ENCODE measurements around the gene DCAF11. TPM values are rescaled to one million over a fixed set of nuclear protein-coding genes. Genes with fewer than 3 reads are reported as not detected.

Gene DCAF11
- total and polyA plus RNA-seq, 2 of the 13 experiments (the other 11 are each of a cell fraction or from before 2014, with no cell fraction given) = 150 to 257 TPM

DNA sequence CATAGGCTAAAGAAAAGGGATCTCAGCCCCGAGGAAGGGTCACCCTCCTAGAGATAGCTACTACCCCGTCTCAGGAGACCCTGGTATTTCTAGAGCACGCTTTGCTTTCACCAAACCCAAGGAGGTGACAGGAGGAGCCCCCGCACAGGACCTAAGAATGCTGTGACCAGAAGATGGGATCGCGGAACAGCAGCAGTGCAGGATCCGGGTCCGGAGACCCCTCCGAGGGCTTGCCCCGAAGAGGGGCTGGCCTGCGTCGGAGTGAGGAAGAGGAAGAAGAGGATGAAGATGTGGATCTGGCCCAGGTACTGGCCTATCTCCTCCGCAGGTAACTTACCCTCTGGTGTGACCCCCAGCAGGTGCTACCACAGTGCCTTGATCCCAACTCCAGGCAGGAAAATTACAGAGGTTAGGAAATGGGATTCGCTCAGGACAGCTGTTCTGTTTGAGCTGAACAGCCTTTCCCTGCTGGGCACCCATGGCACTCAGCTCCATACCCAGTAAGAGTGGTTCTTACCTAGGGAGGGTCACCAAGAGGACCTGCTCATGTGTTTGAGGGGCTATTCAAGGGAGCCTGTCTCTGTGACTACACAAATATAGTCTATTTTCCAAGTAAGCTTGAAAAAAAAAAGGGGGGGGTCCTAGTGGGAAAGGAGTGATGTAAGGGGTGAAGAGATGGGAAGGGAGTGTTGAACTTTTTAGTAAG lies 998 bp downstream of the DCAF11 start (continued):
- TF ChIP-seq, protein P1, sequence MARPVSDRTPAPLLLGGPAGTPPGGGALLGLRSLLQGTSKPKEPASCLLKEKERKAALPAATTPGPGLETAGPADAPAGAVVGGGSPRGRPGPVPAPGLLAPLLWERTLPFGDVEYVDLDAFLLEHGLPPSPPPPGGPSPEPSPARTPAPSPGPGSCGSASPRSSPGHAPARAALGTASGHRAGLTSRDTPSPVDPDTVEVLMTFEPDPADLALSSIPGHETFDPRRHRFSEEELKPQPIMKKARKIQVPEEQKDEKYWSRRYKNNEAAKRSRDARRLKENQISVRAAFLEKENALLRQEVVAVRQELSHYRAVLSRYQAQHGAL (CRISPR knock-in tag; IDR thresholded peaks at IDR 0.05; ENCODE audit: not compliant biosample characterization) = peak; percentile 65
- TF ChIP-seq ZNF354B (CRISPR knock-in tag; IDR thresholded peaks at IDR 0.05) = 0 out of 2 replicates have a peak, but pooled peaks have one; percentile 82
- peak; percentile 72 for TF ChIP-seq KLF12 (CRISPR knock-in tag; IDR thresholded peaks at IDR 0.05; ENCODE audit: borderline replicate concordance)

DNA sequence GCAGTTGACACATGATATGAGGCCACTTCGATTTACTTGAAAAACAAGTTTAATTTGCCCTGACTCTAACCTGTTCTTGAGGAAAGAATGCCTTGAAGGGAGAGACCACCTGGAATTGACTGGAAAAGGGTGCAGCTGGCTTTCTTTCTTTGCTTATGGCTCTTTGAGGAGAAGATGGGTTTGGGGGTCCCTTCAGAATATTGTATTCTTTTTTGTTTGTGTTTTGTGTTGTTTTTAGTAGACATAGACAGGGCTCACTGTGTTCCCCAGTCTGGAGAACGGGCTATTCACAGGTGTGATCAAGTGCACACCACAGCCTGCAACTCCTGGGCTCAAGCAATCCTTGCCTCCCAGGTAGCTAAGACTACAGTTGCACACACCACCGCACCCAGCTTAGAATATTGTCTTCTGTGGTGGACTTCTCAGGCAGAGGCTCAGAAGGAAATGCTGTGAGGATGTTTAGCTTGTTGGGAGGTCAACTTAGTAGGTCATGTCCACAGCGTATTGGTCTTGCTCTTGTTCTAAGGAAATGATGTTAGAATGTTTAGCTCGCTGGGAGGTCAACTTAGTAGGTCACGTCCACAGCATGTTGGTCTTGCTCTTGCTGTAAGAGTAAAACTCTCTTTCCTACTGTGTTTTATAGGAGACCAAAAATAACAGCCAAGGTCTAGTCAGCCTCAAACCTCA lies 1.7 kb downstream of the DCAF11 start:
- peak overlapping the region; percentile 98 for H3K27ac ChIP-seq (ENCODE audit: extremely low read length, insufficient read depth, low read length)
- no peaks in the 10 kb centered on the region for H4K20me1 ChIP-seq (ENCODE audit: insufficient read depth, low read length)
- CTCF ChIA-PET (ENCODE audit: low intra/inter-chr PET ratio, low total read pairs) = no interaction called here
- H3K27me3 ChIP-seq (ENCODE audit: control insufficient read depth in 1 of 2, insufficient read depth in 2 of 2, low read length in 2 of 2) = no peaks in the 10 kb centered on the region; a peak in 1 of 5 replicates
- 83% methylated on average over 6 of the region's 6 CpGs for WGBS (ENCODE audit: low lambda C conversion rate)
- peaks cover 43 to 48% of the 10 kb centered on the region in 2 experiments for H3K36me3 ChIP-seq (replicated peaks in 1 of 2; ENCODE audit: control insufficient read depth in 1 of 2, insufficient read depth in 2 of 2, low read length in 2 of 2)
- in situ Hi-C loops (cut with HindIII; ENCODE audit: extremely low pct_ligation_motif_present, low pct_unique_long_range_greater_than_20kb) (loop anchor here (25.0 kb wide), 1 partner anchor 1529 kb away; the partner anchor contains the start of genes ABHD4 and DAD1), intact Hi-C loops (cut with micrococcal nuclease; ENCODE audit: unreplicated experiment) (loop anchor here (10.0 kb wide), 2 partner anchors 811 to 1021 kb away; partner anchors contain the start of genes ACIN1, BCL2L2, C14orf119 and PPP1R3E)
- no TSS peak for BruUV-seq (replicated peaks)
- peaks cover 33% of the 10 kb centered on the region for H3K79me2 ChIP-seq (ENCODE audit: insufficient read depth, low read length)
- DNase-seq (ENCODE audit: low spot score) (no peak), ATAC-seq (no peak), FAIRE-seq (no peak)
- H2AFZ ChIP-seq (ENCODE audit: low read length) = no peak overlapping the region
- H3K9me3 ChIP-seq (ENCODE audit: low read length) = no peaks in the 10 kb centered on the region
- peak overlapping the region; percentile 99 for H3K9ac ChIP-seq (ENCODE audit: insufficient read depth, low read depth, low read length)
- POLR2A ChIA-PET = interaction anchor here (0.6 to 15.5 kb wide), 12 partner anchors 13 to 1245 kb away, joined by 3 to 977 read pairs (median 70); partner anchors contain the start of genes EMC9, FITM1, IPO4 and IRF9
- H3K4me1 ChIP-seq (ENCODE audit: insufficient read depth, low read length) = peaks cover 34% of the 10 kb centered on the region
- peak overlapping the region; percentile 65 to 96 (median 85) for H3K4me3 ChIP-seq (replicated peaks in 1 of 3; ENCODE audit: insufficient read depth in 1 of 3, low read depth in 2 of 3, low read length in 3 of 3)
- H3K4me2 ChIP-seq (ENCODE audit: low read depth, low read length) = peak overlapping the region; percentile 92
- peak; percentile 51; the same call in 1 of the 2 replicates for TF ChIP-seq ZNF607 (CRISPR knock-in tag; IDR thresholded peaks at IDR 0.05; ENCODE audit: borderline replicate concordance)
- TF ChIP-seq HOXA5 (CRISPR knock-in tag; IDR thresholded peaks at IDR 0.05) = 0 out of 2 replicates have a peak, but pooled peaks have one; percentile 30
- TF ChIP-seq MZF1 (CRISPR knock-in tag; IDR thresholded peaks at IDR 0.05; ENCODE audit: borderline replicate concordance) = 0 out of 2 replicates have a peak, but pooled peaks have one; percentile 34
- no peak for TF ChIP-seq MED8 (CRISPR knock-in tag; IDR thresholded peaks at IDR 0.05; ENCODE audit: insufficient replicate concordance)
- TF ChIP-seq ZNF256 (CRISPR knock-in tag; conservative IDR thresholded peaks at IDR 0.05) = 0 out of 2 replicates have a peak, but pooled peaks have one; percentile 21
- peak; percentile 43; the same call in 1 of the 2 replicates for TF ChIP-seq MED1 (CRISPR knock-in tag; IDR thresholded peaks at IDR 0.05)
- TF ChIP-seq ZNF430 (CRISPR knock-in tag; IDR thresholded peaks at IDR 0.05) = peak; percentile 61; the same call in 1 of the 2 replicates
- TF ChIP-seq SP2 (CRISPR knock-in tag; IDR thresholded peaks at IDR 0.05) = peak; percentile 29; the same call in 1 of the 2 replicates
- TF ChIP-seq KAT7 (CRISPR knock-in tag; IDR thresholded peaks at IDR 0.05; ENCODE audit: borderline replicate concordance) = 0 out of 2 replicates have a peak, but pooled peaks have one; percentile 4
- 0 out of 2 replicates have a peak, but pooled peaks have one; percentile 23 for TF ChIP-seq ZNF263 (CRISPR knock-in tag; IDR thresholded peaks at IDR 0.05)
- peak; percentile 39; the same call in 1 of the 2 replicates for TF ChIP-seq ZBTB38 (CRISPR knock-in tag; IDR thresholded peaks at IDR 0.05)
- TF ChIP-seq, protein P2, sequence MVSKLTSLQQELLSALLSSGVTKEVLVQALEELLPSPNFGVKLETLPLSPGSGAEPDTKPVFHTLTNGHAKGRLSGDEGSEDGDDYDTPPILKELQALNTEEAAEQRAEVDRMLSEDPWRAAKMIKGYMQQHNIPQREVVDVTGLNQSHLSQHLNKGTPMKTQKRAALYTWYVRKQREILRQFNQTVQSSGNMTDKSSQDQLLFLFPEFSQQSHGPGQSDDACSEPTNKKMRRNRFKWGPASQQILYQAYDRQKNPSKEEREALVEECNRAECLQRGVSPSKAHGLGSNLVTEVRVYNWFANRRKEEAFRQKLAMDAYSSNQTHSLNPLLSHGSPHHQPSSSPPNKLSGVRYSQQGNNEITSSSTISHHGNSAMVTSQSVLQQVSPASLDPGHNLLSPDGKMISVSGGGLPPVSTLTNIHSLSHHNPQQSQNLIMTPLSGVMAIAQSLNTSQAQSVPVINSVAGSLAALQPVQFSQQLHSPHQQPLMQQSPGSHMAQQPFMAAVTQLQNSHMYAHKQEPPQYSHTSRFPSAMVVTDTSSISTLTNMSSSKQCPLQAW (CRISPR knock-in tag; IDR thresholded peaks at IDR 0.05) = peak; percentile 65; the same call in 1 of the 2 replicates
- peak; percentile 44 for TF ChIP-seq SAP130 (CRISPR knock-in tag; IDR thresholded peaks at IDR 0.05; ENCODE audit: low read depth)
- TF ChIP-seq SALL2 (CRISPR knock-in tag; IDR thresholded peaks at IDR 0.05) = no peak
- TF ChIP-seq TAF15 (IDR thresholded peaks at IDR 0.05; ENCODE audit: low read depth, low read length, poor library complexity, severe bottlenecking) = no peak
